Neuron (in vitro differentiated cells): ENCODE measurements around the gene PRKRA.

Experiments used
- H2AFZ ChIP-seq: one replicate; pipeline ENCODE4 v1.6.1; 2013; ENCODE audit warnings: low read depth, mild to moderate bottlenecking, inconsistent platforms, low read length, moderate library complexity
- H3K27me3 ChIP-seq: one replicate; pipeline ENCODE4 v1.6.1; 2013; ENCODE audit warnings: low read length; ENCODE audit not compliant: insufficient read depth
- H3K36me3 ChIP-seq: one replicate; pipeline ENCODE4 v1.6.1; 2013; ENCODE audit warnings: low read length; ENCODE audit not compliant: insufficient read depth
- H3K4me1 ChIP-seq: one replicate; pipeline ENCODE4 v1.6.1; 2013; ENCODE audit warnings: low read length; ENCODE audit not compliant: insufficient read depth
- H3K4me3 ChIP-seq: 2 replicates; pipeline ENCODE4 v1.5.1; 2013; ENCODE audit warnings: mild to moderate bottlenecking, low read length, moderate library complexity
- H3K9me3 ChIP-seq: one replicate; pipeline ENCODE4 v1.6.1; 2013; ENCODE audit warnings: low read length

The PRKRA gene

GRCh38 chr2:178450774-178451525, at the start of gene PRKRA, which contains the start of gene PJVK:
Gene PRKRA (minus strand): TSS chr2:178451175. CDS start chr2:178451030, 145 bp downstream.
Gene PJVK (plus strand): TSS chr2:178451378. CDS start chr2:178453410, 2,032 bp downstream.
- Histone ChIP-seq H3K9me3 (no peaks in the 10 kb centered on the region), H3K4me3 (peak within 1 kb of the TSS; percentile 66), H3K36me3 (peaks cover 36% of the 10 kb centered on the region), H3K27me3 (no peaks in the 10 kb centered on the region), H2AFZ (peak within 1 kb of the TSS; percentile 54), H3K4me1 (peaks cover 21% of the 10 kb centered on the region)

GRCh38 chr2:178499640-178500039, 48.7 kb upstream of the PRKRA start:
- H3K4me3 ChIP-seq: no peak overlapping the region
- peaks cover 79% of the 10 kb centered on the region for H3K36me3 ChIP-seq
- no peaks in the 10 kb centered on the region for H3K9me3 ChIP-seq
- no peak overlapping the region for H2AFZ ChIP-seq
- no peaks in the 10 kb centered on the region for H3K4me1 ChIP-seq
- no peaks in the 10 kb centered on the region for H3K27me3 ChIP-seq

- no peaks in the 10 kb centered on the region for H3K9me3 ChIP-seq
- no peak overlapping the region for H2AFZ ChIP-seq
- H3K27me3 ChIP-seq: no peaks in the 10 kb centered on the region
- H3K4me1 ChIP-seq: no peaks in the 10 kb centered on the region
- H3K4me3 ChIP-seq: no peak overlapping the region
- peaks cover 80% of the 10 kb centered on the region for H3K36me3 ChIP-seq
These were observed 47.2 kb upstream of the PRKRA start for GRCh38 chr2:178498137-178498536.

GRCh38 chr2:178496049-178496448, 45.1 kb upstream of the PRKRA start:
- H2AFZ ChIP-seq: no peak overlapping the region
- peaks cover 72% of the 10 kb centered on the region for H3K36me3 ChIP-seq
- H3K27me3 ChIP-seq: no peaks in the 10 kb centered on the region
- H3K4me3 ChIP-seq: no peak overlapping the region
- no peaks in the 10 kb centered on the region for H3K4me1 ChIP-seq
- no peaks in the 10 kb centered on the region for H3K9me3 ChIP-seq

- H3K27me3 ChIP-seq: no peaks in the 10 kb centered on the region
- H2AFZ ChIP-seq: no peak overlapping the region
- H3K4me1 ChIP-seq: no peaks in the 10 kb centered on the region
- H3K9me3 ChIP-seq: no peaks in the 10 kb centered on the region
- H3K36me3 ChIP-seq: peaks cover 58% of the 10 kb centered on the region
- H3K4me3 ChIP-seq: no peak overlapping the region
These were observed 40.6 kb upstream of the PRKRA start for GRCh38 chr2:178491612-178492011.

- H3K27me3 ChIP-seq: no peaks in the 10 kb centered on the region
- H3K36me3 ChIP-seq: peaks cover 25% of the 10 kb centered on the region
- H3K4me3 ChIP-seq: no peak overlapping the region
- no peaks in the 10 kb centered on the region for H3K9me3 ChIP-seq
- no peak overlapping the region for H2AFZ ChIP-seq
- peaks cover 14% of the 10 kb centered on the region for H3K4me1 ChIP-seq
These were observed 34.4 kb upstream of the PRKRA start for GRCh38 chr2:178485356-178485755.

GRCh38 chr2:178484245-178485041, 33.5 kb upstream of the PRKRA start:
- Histone ChIP-seq H3K36me3 (peaks cover 21% of the 10 kb centered on the region), H3K27me3 (no peaks in the 10 kb centered on the region), H3K4me3 (no peak overlapping the region), H3K9me3 (no peaks in the 10 kb centered on the region), H2AFZ (no peak overlapping the region), H3K4me1 (peaks cover 14% of the 10 kb centered on the region)

GRCh38 chr2:178482437-178482836, 31.5 kb upstream of the PRKRA start:
- Histone ChIP-seq H3K36me3 (peaks cover 18% of the 10 kb centered on the region), H3K9me3 (no peaks in the 10 kb centered on the region), H3K4me1 (peaks cover 14% of the 10 kb centered on the region), H3K27me3 (no peaks in the 10 kb centered on the region), H2AFZ (no peak overlapping the region), H3K4me3 (peak overlapping the region; percentile 74)

- no peaks in the 10 kb centered on the region for H3K9me3 ChIP-seq
- peak within 1 kb of the TSS; percentile 74 for H3K4me3 ChIP-seq
- H3K4me1 ChIP-seq: peaks cover 18% of the 10 kb centered on the region
- H3K27me3 ChIP-seq: no peaks in the 10 kb centered on the region
- peak within 1 kb of the TSS; percentile 74 for H2AFZ ChIP-seq
- peaks cover under 1% of the 10 kb centered on the region for H3K36me3 ChIP-seq
These were observed 29.5 kb upstream of the PRKRA start, which contains the start of gene PLEKHA3 for GRCh38 chr2:178480227-178481181. Gene PLEKHA3 (plus strand): TSS chr2:178480457. CDS start chr2:178480870, 413 bp downstream.

- Histone ChIP-seq H3K9me3 (no peaks in the 10 kb centered on the region), H3K36me3 (no peaks in the 10 kb centered on the region), H2AFZ (peak overlapping the region; percentile 74), H3K27me3 (no peaks in the 10 kb centered on the region), H3K4me1 (peaks cover 18% of the 10 kb centered on the region), H3K4me3 (peak overlapping the region; percentile 74)
These were observed 28.8 kb upstream of the PRKRA start for GRCh38 chr2:178479758-178480226.

- Histone ChIP-seq H3K27me3 (no peaks in the 10 kb centered on the region), H3K4me3 (peak overlapping the region; percentile 74), H3K36me3 (no peaks in the 10 kb centered on the region), H3K4me1 (peaks cover 18% of the 10 kb centered on the region), H3K9me3 (no peaks in the 10 kb centered on the region), H2AFZ (peak overlapping the region; percentile 59)
These were observed 28.3 kb upstream of the PRKRA start for GRCh38 chr2:178479275-178479616.

- H2AFZ ChIP-seq: peak within 1 kb of the TSS; percentile 59
- peak within 1 kb of the TSS; percentile 74 for H3K4me3 ChIP-seq
These were observed 27.7 kb upstream of the PRKRA start, which contains the start of gene FKBP7 for GRCh38 chr2:178478439-178479274. Gene FKBP7 (minus strand): TSS chr2:178478600. CDS start chr2:178478499, 101 bp downstream.

More at GRCh38 chr2:178478439-178479274, 27.7 kb upstream of the PRKRA start, which contains the start of gene FKBP7:
- peaks cover 18% of the 10 kb centered on the region for H3K4me1 ChIP-seq
- no peaks in the 10 kb centered on the region for H3K36me3 ChIP-seq
- H3K9me3 ChIP-seq: no peaks in the 10 kb centered on the region
- no peaks in the 10 kb centered on the region for H3K27me3 ChIP-seq
